PC-9 (cell line): ENCODE data around the gene SLC18A3.

ENCODE experiments used
- CTCF ChIP-seq: fragments of 200-600 bp; sonication (generic); conservative IDR thresholded peaks from 2 replicates; pipeline ENCODE4 v1.6.1; 2017; ENCODE audit warnings: mixed run types, antibody characterized with exemption, mild to moderate bottlenecking, moderate library complexity
- EZH2 ChIP-seq: fragments of 200-600 bp; sonication (generic); IDR thresholded peaks from 2 replicates; pipeline ENCODE4 v1.8.0; 2017; ENCODE audit warnings: antibody characterized with exemption, low read depth

GRCh38 chr10:49567810-49568209 is 42.3 kb upstream of the SLC18A3 start:
- TF ChIP-seq EZH2 (no peak), CTCF (no peak)
